ENCODE measurements around the gene CNEP1R1.

CNEP1R1 gene

DNA sequence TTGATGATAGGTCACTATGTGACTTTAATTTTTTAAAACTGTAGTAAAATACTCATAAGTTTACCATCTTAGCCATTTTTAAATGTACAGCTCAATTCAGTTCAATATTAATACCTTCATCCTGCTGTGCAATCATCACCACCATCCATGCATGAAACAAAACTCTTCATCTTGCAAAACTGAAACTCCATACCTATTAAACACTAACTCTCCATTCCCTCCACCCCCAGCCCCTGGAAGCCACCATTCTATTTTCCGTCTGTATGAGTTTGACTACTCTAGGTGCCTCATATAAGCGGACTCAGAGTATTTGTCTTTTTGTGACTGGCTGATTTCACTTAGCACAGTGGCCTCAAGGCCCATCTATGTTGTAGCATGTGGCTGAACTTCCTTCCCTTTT lies 9.4 kb upstream of the CNEP1R1 start:
- in situ Hi-C loops (cut with MboI; ENCODE audit: low sequenced_read_pairs), result no loop called here

DNA sequence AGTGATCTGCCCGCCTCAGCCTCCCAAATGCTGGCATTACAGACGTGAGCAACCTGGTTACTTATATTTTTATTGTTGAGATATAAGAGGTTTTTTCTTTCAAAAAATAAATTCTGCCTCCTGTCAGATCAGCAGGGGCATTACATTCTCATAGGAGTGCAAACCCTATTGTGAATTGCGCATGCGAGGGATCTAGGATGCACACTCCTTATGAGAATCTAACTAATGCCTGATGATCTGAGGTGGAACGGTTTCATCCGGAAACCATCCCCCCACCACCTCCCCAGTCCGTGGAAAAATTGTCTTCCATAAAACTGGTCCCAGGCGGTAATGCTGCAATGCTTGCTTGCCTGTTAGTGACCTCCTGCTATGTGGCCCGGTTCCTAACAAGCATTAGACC lies 7.5 kb upstream of the CNEP1R1 start:
- in situ Hi-C loops (cut with MboI; ENCODE audit: low sequenced_read_pairs), result no loop called here

DNA sequence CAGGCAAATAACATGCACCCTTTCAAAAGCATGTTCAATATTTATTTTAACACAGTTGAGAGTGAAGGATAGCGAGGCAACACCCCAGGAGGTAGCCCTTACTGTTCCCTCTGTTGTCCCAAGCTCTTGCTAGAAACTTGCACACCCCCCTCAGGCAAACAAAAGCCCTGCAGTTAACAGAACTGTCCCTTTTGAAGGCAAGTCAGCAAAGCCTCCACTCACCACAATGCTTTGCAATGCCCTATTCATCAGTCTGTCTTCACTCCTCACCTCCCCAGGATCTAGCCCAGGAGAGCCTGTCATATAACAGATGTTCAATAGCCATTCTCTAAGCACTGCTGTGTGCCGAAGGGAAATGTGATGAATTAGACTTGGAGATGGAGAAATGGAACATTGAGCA lies 3.5 kb upstream of the CNEP1R1 start:
- in situ Hi-C loops (cut with MboI; ENCODE audit: low sequenced_read_pairs), result loop anchor here (10.0 kb wide), 1 partner anchor 193 kb away; no protein-coding TSS in a partner anchor

DNA sequence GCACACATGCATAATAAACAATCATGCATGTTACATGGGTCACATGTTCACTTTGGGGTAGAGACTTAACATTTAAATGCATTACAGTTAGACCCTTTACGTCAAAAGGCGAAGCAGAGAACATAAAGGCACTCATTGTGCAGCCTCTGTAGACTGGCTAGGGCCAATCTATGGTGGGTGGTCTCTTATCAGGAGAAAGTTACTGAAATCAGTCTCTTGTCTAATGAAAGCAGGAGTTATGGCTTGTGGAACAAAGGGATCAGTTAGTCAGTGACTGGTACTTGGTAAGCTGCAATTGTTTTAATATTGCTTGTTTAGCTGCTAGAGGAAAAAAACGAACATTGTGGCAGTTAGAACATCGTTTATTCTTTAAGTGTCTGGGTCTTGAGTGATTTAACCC lies 1.4 kb upstream of the CNEP1R1 start:
- in situ Hi-C loops (cut with MboI; ENCODE audit: low sequenced_read_pairs), result loop anchor here (10.0 kb wide), 1 partner anchor 191 kb away; no protein-coding TSS in a partner anchor

GRCh38 chr16:50024207-50024606 lies 818 bp upstream of the CNEP1R1 start:
- in situ Hi-C loops (cut with MboI; ENCODE audit: low sequenced_read_pairs), result loop anchor here (10.0 kb wide), 1 partner anchor 191 kb away; no protein-coding TSS in a partner anchor

DNA sequence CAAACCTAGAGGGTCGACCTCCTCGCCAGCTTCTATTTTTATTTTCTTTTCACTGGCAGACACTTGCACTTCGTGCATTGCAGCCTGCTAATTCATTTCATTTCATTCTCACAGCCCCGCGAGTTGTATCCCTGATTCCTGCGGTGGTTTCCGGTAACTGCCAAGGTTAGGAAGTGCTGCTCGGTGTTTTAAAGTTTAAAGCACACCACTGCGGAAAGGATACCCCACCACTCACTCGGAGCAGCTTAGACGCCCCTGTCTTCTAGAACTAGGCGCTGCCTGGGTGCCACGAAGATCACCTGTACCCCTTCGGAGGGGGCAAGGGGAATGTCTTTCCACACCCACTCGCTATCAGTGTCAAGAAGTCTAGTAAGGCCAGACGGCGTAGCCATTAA lies 509 bp downstream of the CNEP1R1 start:
- in situ Hi-C loops (cut with MboI; ENCODE audit: low sequenced_read_pairs), result loop anchor here (10.0 kb wide), 1 partner anchor 189 kb away; no protein-coding TSS in a partner anchor

DNA sequence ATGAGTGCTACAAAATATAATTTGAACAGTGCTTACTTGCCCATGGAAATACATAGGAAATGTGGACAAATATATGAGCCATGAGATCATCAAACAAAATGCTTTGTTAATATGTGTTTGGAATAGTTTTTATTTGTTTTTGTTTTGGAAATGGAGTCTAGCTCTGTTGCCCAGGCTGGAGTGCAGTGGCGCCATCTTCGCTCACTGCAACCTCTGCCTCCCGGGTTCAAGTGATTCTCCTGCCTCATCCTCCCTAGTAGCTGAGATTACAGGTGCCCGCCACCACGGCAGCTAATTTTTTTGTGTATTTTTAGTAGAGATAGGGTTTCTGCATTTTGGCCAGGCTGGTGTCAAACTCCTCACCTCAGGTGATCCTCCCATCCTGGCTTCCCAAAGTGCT lies 2.8 kb downstream of the CNEP1R1 start:
- in situ Hi-C loops (cut with MboI; ENCODE audit: low sequenced_read_pairs), result loop anchor here (10.0 kb wide), 1 partner anchor 187 kb away; no protein-coding TSS in a partner anchor

GRCh38 chr16:50035468-50035992 lies 10.5 kb downstream of the CNEP1R1 start:
- in situ Hi-C loops (cut with MboI; ENCODE audit: low sequenced_read_pairs), result no loop called here

GRCh38 chr16:50036426-50036825 lies 11.4 kb downstream of the CNEP1R1 start:
- in situ Hi-C loops (cut with MboI; ENCODE audit: low sequenced_read_pairs), result no loop called here

DNA sequence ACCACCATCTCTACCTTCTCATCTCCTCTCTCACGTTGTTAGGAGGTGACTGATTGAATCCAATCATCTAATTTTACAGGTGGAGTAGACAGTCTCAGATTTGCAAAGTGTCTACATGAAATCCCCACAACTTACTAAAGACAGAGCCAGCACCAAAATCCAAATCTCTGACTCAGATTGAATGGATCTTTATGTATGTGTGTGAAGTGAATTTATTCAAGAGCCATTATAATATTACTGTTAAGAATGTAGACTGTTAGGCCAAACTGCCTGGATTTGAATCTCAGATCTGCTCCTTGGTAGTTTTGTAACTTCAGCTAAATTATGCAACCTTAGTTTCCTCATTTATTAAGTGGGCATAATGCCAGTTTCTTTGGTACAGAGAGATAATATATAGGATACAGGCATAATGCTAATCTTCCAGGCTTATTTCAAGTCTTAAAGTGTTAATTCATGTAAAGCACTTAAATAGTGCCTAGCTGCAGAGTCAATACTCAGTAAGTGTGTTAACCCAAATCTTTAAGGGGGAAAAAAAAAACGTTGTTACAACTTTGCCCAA lies 12.7 kb downstream of the CNEP1R1 start:
- in situ Hi-C loops (cut with MboI; ENCODE audit: low sequenced_read_pairs), result no loop called here

- in situ Hi-C loops (cut with MboI; ENCODE audit: low sequenced_read_pairs), result no loop called here
Observed at GRCh38 chr16:50038286-50038685, 13.3 kb downstream of the CNEP1R1 start.

GRCh38 chr16:50038756-50039529 lies 13.9 kb downstream of the CNEP1R1 start:
- in situ Hi-C loops (cut with MboI; ENCODE audit: low sequenced_read_pairs), result no loop called here

DNA sequence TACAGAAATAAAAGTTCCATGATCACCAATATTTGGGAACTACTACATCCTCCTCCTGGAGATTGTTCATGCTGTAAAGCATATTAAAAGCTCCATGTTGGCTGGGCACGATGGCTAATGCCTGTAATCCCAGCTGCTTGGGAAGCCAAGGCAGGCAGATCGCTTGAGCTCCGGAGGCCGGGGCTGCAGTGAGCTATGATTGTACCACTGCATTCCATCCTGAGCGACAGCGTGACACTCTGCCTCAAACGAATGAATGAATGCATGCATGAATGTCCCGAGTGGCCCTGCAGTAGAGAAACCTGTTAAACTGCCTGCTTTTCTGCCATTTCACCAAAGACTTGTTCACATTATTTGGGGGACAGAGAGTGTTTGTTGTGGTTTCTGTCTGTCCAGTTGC lies 15.0 kb downstream of the CNEP1R1 start:
- in situ Hi-C loops (cut with MboI; ENCODE audit: low sequenced_read_pairs), result no loop called here

- in situ Hi-C loops (cut with MboI; ENCODE audit: low sequenced_read_pairs), result no loop called here
Observed at GRCh38 chr16:50040710-50041109, 15.7 kb downstream of the CNEP1R1 start.

DNA sequence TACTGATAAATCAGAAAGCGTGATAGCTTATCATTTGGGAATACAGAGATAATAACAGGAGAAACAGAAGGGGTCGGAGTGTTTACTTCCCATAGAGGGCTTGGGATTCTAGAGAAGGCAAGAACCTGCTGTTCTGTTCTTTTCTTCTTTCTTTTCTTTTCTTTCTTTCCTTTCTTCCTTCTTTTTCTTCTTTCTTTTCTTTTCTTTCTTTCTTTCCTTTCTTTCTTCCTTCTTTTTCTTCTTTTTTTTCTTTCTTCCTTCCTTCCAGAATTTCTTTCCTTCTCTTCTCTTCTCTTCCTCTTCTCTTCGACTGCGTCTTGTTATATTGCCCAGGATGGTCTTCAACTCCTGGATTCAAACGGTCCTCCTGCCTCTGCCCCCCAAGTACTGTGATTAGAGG lies 18.3 kb downstream of the CNEP1R1 start:
- in situ Hi-C loops (cut with MboI; ENCODE audit: low sequenced_read_pairs), result no loop called here

DNA sequence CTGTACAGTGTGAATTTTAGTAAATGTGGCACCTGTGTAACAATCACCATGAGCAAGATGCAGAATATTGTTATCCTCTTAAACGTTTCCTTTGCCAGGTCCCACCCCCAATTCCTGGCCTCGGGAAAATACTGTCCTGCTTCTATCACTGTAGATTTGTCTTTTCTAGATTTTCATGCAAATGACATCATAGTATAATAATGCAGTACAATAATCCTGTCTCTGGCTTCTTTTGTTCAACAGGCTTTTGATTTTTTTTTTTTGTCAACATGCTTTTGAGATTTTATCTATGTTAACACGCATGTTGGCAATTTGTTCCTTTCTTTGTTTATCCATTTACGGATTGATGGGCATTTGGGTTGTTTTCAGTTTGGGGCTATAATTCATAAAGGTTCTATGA lies 20.4 kb downstream of the CNEP1R1 start:
- in situ Hi-C loops (cut with MboI; ENCODE audit: low sequenced_read_pairs), result no loop called here

- in situ Hi-C loops (cut with MboI; ENCODE audit: low sequenced_read_pairs), result no loop called here
Observed at GRCh38 chr16:50046853-50047252, 21.8 kb downstream of the CNEP1R1 start.

DNA sequence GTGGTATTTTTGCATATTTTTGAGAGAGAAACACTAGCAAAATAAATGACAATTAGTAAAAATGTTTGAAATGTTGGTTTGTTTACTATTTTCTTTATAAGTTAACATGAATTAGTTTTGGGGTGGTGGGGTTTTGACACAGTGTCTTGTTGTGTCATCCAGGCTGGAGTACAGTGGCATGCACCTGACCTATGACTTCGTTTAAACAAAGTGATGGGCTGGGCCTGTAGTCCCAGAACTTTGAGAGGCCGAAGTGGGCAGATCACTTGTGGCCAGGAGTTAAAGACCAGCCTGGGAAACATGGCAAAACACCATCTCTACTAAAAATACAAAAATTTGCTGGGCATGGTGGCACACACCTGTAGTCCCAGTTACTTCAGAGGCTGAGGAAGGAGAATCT lies 22.8 kb downstream of the CNEP1R1 start:
- in situ Hi-C loops (cut with MboI; ENCODE audit: low sequenced_read_pairs), result no loop called here

- in situ Hi-C loops (cut with MboI; ENCODE audit: low sequenced_read_pairs), result no loop called here
Observed at GRCh38 chr16:50050802-50051201, 25.8 kb downstream of the CNEP1R1 start.

- in situ Hi-C loops (cut with MboI; ENCODE audit: low sequenced_read_pairs), result no loop called here
Observed at GRCh38 chr16:50056226-50056625, 31.2 kb downstream of the CNEP1R1 start.

DNA sequence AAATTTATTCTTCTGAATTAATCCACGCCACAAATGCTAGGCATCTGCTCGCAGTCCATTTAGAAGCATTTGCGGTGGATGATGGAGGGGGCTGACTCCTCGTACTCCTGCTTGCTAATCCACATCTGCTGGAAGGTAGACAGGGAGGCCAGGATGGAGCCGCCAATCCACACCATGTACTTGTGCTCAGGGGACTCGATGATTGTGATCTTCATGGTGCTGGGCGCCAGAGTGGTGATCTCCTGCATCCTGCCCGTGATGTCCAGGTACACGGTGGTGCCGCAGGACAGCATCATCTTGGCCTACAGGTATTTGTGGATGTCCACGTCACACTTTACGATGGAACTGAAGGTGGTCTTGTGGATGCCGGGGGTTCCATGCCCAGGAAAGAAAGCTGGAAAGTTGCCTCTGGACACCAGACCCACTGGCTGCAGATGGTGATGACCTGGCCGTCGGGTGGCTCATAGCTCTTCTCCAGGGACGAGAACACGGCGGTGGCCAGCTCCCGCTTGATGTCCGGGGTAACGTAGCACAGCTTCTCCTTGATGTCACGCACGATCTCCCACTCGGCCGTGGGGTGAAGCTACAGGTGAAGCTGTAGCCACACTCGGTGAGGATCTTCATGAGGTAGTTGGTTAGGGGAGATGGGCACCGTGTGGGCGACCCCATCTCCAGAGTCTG lies 33.2 kb downstream of the CNEP1R1 start:
- in situ Hi-C loops (cut with MboI; ENCODE audit: low sequenced_read_pairs), result no loop called here

DNA sequence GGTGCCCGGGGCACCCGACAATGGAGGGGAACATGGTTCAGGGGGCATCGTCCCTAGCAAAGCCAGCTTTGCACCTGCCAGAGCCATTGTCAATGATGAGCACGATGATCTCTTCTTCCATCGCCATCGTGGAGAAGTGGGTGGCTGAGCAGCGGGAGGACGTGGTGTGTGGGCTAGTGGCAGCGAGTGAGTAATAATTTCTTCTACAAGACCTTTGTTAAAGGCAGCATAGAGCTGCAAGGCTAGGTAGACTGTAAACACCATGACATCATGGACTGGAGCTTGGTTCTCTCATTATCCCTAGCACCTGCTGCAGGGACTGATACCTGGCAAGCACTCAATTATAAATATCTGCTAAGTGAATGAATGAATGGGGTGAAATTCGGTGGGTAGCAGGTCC lies 34.1 kb downstream of the CNEP1R1 start:
- in situ Hi-C loops (cut with MboI; ENCODE audit: low sequenced_read_pairs), result no loop called here
